ENCODE data around the gene PRTFDC1.

DNA sequence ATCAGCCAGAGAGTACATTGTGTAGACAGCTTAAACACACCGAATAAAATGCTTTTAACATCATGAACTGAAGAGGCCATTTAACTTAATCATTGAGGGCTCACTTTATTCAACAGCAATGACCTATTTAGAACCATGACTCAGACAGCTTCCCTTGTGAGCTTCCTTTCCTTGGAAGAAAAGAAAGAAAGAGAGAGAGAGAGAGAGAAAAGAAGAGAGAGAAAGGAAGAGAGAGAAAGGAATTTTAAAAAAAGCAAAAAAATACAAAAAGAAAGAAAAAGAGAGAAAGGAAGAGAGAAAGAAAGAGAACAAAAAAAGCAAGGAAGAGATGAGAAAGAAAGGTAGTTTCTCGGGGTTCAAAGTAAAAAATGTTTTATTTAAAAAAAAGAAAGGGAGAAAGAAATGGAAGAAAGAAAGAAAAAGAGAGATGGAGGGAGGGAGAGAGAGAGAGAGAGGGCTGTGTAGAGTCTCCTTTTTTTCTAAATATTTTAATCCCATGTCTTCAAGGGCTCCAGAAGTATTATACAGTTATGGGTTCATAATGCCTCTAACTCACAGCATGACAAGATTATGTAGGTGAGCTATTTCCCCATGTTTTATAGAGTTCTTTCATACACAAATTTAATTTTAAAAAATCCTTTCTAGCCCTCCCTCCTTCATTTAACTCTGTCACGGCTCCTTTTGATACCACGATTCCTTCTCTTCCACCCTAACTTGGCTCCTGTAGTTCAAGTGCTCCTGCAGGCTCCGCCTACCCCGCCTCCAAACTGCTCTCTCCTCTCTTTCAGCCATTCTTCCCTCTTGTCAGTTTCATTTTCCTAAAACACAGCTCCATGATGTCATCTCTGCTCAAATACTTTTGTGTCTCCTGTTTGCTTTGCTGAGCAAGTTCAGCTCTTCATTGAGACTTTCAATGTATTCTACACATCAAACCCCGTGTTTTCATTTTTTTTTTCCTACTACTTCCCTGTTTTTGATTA, 85.5 kb downstream of the PRTFDC1 start:
- TF ChIP-seq, protein P1, sequence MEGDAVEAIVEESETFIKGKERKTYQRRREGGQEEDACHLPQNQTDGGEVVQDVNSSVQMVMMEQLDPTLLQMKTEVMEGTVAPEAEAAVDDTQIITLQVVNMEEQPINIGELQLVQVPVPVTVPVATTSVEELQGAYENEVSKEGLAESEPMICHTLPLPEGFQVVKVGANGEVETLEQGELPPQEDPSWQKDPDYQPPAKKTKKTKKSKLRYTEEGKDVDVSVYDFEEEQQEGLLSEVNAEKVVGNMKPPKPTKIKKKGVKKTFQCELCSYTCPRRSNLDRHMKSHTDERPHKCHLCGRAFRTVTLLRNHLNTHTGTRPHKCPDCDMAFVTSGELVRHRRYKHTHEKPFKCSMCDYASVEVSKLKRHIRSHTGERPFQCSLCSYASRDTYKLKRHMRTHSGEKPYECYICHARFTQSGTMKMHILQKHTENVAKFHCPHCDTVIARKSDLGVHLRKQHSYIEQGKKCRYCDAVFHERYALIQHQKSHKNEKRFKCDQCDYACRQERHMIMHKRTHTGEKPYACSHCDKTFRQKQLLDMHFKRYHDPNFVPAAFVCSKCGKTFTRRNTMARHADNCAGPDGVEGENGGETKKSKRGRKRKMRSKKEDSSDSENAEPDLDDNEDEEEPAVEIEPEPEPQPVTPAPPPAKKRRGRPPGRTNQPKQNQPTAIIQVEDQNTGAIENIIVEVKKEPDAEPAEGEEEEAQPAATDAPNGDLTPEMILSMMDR (conservative IDR thresholded peaks at IDR 0.05 in 1 of 2, IDR thresholded peaks at IDR 0.05 in 1 of 2; ENCODE audit: low read depth in 1 of 2, low read length in 2 of 2) = no peak
- TF ChIP-seq EZH2 (IDR thresholded peaks at IDR 0.05; ENCODE audit: low read length, missing control alignments) = no peak
